HuH-7 (cell line): Measurements from ENCODE around the gene PHLPP1.

Source experiments
- DNase-seq: peaks from one replicate; pipeline ENCODE4 v3.0.0; 2011; ENCODE audit warnings: low spot score

Gene PHLPP1

DNA sequence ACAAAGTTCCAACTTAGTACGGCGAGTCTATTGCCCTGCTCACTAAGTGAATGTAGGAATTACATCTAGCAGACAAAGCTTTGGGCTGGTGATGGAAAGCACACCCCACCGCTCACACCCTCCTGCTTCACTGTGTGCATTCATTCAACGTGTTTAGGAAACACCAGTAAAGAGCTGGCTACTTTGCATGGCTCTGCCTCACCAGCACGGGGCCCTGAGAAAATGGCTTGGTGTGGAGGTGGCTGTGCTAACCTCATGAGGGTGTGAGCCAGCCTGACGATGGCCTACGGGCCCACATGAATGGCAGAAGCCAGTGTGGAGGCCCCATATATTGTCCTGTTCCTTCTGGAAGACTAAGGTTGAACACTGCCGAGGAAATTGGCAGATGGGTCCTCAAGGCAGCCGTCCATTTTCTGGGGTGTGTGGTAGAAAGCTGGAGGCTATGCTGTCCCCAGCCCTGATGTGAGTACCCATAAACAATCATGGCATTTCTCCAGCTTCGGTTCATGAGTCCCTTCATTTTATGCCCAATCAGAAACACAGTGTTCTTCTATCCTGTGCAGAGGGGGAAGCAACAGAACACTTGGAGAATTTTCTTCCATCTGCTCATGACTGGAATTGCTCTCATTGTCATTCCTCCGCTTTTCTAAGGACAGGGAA lies 269.4 kb downstream of the PHLPP1 start:
- no peak for DNase-seq

DNA sequence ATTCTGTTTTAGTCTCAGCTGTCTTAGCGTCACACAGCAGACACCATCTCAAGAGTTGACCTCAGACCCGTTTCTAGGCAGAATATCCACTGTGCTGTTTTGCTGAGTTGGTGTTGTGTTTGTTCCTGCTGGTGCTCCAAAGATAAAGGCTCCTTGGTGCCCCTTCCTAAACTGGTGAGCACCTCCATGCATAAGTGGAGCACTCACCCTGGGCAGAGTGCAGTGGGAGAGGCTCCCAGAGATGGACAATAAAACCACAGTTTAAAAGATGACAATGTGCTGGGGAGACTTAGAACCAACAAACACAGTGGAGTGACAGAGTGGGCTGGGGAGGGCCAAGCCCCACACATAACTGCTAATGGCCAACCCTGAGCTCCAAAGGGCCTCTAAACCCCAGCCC lies 271.1 kb downstream of the PHLPP1 start:
- no peak for DNase-seq

DNA sequence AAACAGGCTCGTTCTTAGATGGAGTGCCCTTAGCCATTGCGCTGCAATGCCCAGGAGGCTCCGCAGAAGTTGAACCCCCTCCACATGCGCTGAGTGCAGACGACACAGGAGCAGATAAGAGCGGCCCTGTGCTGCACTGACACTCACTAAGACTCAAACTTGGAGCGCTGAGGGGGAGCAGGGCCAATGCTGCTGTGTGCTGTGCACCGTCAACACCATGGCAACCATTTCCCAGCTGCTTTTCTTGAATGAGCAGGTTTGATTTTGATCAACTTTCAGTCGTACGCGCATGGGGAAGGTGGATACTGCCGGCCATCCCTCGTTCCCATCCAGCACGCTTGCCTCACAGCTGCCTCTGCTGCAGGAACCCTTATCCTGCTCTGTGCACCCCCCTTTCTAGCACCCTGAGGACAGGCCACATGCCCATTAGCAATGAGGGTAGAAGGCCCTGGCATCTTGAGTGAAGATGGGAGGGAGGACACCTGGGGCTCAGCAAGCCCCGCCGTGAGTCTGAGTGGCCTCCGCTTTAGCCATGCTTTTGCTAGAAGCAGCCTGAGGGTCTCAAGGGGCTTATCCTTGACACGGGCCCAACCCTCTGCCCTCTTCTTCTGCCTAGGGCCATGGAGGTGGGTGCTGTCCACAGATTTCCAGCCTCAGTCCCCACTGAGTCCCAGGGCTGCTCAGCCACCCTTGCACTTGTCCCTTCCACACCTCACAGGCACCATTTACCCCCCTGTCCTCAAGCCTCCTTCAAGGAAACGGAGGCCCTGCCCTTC lies 271.9 kb downstream of the PHLPP1 start:
- DNase-seq: no peak

DNA sequence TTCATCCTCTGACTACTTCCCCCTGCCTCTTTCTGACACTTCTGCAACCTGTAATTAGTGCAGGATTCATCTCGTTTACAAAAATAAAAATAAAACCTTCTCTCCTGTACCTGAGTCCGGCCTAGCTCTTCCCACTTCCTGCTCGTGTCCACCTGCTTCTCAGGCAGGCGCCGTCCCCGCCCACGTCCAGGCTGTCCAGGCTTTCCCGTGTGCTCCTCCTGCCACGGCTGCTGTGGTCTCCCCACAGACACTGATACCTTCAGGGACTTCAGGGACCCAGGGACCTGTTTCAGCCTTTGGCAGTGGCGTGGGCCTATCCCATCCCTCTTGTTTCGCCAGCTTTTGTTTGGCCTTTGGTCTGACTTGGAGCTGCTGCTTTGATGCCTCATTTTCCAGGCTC lies 272.5 kb downstream of the PHLPP1 start:
- DNase-seq: no peak

DNA sequence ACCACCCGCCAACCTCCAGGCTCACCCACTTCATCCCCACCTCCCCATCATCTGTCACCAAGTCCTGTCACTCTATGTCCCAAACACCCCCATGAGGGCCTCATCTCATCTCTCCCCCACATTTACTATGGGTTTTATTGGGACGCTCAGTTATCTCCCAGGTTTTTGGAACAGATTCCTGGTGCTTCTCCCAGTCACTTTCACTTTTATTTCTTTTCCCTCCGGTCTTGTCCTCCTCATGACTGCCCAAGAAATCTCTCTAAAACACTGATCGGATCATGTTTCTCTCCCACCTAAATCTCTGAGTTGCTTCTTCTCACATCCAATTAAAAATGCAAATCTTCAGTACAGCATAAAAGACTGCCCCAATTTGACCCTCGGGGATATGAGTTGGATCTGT lies 273.1 kb downstream of the PHLPP1 start:
- no peak for DNase-seq

DNA sequence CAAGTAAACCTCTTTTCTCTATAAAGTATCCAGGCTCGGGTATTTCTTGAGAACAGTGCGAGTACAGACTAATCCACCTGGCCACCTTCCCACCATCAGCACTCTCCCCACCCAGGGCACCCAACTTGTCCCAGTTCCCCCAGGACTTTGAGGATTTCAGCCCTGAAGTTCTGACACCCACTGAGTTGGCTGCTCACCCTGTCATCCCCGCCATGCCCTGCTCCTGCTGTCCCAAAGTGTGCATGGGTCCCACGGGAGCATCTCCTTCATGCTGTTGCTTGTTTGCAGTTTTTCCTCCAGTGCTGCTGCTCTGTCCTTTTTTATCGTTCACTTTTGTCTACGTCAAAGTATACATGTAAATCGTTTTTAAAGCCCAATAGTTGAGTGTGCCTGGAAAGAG lies 273.9 kb downstream of the PHLPP1 start:
- no peak for DNase-seq

DNA sequence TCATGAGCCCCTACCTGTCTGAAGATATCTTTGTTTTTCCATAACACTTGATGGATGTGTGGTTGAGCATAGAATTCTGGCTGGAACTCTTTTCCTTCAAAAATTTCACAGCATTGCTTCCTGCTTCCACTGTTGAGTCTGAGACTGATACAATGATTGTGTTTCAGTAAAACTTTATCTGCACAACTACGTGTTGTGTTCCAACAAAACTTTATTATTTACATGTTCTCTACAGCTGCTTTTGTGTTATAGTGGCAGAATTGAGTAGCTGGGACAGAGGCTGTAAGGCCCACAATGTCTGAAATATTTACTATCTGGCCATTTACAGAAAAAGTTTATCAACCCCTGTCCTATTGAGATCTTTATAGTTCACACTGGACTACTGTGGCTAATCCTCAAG lies 275.3 kb downstream of the PHLPP1 start:
- DNase-seq: no peak

DNA sequence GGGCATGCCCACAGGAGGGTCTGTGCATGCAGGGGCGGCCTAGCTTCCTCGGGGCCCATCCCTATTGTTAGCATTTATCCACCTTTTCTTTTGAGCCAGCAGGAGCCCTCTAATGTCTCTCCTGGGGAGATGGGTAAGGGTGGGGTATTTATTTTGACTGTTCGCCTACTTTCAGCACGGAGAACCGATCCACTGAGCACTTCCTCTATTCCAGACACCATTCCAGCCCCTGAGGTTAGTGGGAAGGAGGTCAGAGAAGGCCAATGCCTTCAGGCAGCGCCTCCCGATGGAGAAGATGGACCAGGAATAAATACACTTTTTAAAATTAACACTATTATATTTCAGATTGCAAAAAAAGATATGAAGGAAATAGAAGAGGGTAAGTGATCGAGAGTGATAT lies 276.0 kb downstream of the PHLPP1 start:
- DNase-seq: no peak

DNA sequence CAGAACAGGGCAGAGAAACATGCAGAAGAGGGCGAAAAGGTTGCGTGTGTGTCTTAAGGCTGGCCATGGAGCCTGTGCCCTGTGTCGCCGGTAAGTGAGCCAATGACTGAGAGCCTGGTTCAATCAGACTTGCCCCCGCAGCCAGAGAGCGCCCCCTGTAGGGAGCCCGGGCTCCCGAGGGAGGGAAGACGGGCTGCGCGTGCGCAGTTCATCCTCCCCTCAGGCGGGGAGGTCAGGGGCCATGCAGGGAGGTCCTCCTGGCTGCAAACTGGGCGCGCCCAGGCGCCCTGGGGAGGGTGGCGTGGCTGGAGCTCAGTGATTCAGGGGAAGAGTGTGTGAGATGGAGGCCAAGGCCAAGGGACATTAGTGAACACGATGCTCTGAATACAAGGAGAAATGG lies 276.6 kb downstream of the PHLPP1 start:
- no peak for DNase-seq

DNA sequence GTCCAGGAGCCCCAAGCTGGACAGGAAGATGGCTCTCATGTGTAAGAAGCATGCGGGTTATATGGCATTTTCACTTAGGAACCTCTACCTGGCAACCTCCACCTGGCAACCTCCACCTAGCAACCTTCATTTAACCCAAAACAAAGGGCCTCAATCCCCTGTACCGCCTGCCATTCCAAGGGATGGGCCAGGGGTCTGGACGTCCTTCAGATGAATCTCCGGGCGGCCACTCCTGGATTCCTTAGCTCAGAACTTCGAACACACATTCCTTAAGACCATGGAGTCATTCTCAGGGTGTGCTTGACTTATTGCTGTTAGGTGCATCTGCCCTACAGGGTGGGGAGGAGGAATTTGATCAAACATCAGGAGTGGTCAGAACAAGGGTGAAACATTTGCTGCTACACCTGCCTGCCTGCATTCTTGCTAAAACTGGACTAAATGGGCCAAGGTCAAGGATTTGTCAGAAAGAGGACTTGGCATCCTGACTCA lies 277.6 kb downstream of the PHLPP1 start:
- no peak for DNase-seq

DNA sequence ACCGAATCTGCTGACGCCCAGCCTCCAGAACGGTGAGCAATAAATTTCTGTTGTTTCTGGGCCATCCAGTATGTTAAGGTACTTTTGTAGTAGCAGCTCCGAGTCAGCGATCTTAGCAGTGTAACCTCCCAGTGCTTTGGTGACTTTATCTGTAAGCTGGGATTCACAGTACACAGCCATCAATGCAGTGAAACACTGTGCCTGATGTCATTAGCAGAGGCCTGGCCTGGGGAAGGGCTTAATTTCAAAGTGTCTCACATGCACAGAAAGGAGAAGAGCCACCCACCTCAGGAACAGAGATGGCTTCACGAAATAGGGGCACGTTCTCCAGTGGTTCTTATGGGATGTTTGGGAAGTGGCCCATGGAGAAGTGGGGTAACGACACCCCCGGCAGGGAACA lies 281.2 kb downstream of the PHLPP1 start:
- DNase-seq: no peak

DNA sequence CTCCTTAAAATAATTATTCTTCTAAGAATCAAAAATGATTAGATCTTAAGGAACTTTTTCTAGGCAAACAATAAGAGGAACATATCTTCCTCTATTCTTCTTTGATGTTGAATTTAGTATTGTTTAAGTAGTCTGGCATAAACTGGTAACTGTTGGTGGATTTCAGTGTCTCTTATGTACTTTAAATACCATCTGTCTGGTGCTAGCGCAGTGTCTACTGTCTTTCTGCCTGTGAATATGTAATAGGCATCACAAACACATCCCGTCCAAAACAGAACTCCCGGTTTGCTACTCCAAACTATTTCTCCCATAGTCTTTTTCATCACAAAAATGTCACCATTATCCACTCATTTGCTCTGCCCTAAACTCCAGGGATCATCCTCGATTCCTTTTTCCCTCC lies 281.7 kb downstream of the PHLPP1 start:
- DNase-seq: no peak

DNA sequence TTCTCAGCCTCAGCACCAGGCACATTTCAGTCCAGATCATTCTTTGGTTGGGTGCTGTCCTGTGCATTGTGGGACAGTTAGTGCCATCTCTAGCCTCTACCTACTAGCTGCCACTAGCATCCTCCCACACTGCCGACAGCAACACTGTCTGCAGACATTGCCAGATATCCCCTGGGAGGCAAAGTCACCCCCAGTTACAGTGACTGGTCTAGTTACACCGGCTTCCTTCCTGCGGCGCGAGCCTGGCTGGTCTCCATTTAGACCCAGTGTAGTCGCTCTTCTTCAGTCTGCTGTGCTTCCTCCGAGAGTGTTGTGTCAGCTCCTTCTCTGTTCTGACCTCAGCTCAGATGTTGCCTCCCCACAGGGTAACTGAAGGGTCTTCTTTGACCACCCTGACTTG lies 283.1 kb downstream of the PHLPP1 start:
- DNase-seq: no peak

DNA sequence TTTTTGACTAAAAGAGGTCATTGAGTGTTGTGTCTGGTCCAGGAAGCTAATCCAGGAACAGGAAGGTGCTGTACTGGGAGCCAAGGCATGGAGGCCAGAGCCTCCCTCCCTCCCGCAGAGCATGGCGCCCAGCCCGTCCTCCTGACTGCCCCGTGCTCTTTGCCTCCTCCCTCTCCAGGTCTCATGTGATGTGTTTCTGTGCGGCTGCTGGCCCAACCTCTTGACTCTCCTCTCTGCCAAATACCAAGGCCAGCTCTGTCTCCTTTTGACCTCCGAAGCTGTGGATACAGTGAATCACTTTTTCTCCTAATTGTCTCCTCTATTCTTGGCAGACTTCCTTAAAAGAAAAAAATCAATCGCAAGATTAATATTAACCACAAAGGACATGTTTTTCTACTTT lies 284.1 kb downstream of the PHLPP1 start:
- DNase-seq: no peak

DNA sequence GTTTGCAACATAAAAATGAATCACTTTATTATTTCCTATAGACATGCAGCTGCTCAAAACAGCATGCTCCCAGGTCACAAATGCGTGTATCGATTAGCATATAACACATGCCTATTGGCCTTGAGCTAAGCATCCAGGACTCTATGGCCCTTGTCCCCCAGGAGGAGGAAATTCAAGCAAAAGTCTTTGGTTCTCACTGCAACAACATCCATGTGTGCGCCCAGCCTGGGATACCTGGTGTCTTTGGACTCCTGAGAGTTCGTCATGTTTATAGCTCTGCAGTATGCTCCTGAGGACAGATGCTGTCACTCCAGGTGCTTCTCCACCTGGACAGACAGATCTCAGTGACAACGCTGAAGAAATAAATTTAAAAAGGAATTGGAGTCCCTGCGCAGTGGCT lies 284.6 kb downstream of the PHLPP1 start:
- no peak for DNase-seq

DNA sequence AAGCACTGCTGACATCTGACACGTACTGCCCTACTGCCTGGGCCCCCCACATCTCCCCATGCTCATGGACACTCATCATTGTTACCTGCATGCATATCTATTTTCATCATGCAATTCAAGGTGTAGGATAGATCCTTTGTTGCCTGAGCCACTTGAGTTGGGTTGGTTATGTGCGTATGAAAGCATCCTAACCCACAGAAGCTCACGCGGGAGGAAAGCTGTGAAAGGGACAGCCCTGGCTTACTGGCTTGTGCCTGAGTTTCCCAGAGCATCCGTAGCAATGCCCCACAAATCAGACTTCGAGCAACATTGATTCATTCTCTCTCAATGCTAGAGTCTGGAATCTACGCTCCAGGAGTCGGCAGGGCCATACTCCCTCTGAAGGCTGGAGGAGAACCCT lies 285.5 kb downstream of the PHLPP1 start:
- DNase-seq: no peak

DNA sequence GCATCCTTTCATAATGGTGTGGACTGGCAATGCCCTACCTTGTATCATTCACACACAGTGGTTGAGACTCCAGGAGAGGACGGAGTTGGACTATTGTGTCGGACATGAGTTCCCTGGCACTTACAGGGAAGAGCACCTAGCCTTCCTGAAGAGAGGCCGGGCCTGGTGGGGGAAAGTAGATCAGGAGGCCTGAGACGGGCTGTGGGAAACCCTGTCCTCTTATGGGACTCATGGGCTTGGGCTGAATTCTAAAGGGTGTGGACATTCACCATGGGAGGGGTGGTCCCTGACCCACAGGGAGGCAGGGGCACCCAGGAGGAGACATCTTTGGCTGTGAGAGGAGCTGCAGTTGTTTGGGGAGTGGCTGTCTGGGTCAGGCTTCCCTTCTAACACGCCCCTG lies 286.5 kb downstream of the PHLPP1 start:
- DNase-seq: no peak

DNA sequence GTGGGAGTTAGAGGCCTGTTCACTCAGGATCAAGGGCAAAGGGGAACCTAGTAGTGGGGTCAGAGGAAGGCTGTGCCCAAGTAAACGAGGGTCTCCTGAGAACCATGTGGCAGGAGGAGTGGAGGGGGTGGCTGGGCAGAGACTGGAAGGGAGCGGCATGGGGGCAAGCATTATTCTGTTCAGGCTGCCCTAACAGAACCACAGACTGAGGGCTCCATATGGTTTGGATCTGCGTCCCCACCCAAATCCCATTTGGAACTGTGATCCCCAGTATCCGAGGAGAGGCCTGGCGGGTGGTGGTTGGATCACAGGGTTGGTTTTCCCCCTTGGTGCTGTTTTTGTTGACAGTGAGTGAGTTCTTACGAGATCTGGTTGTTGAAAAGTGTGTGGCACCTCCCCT lies 287.0 kb downstream of the PHLPP1 start:
- DNase-seq: no peak

DNA sequence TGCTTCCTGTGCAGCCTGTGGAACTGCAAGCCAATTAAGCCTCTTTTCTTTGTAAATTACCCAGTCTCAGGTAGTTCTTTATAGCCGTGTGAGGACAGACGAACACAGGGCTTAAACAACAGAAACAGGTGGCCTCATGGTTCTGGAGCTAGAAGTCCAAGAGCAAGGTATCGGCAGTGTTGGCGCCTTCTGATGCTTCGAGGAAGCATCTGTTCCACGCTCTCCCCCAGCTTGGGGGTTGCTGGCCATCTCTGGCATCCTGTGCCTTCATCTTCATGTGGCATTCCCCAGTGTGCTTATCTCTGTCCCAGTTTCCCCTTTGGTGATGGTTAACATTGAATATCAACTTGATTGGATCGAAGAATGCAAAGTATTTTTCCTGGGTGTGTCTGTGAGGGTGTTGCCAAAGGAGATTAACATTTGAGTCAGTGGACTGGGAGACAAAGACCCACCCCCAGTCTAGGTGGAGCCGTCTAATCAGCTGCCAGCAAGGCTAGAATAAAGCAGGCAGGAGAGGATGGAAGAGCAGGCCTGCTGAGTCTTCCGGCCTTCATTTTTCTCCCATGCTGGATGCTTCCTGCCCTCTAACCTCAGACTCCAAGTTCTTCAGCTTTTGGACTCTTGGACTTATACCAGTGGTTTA lies 287.6 kb downstream of the PHLPP1 start:
- no peak for DNase-seq

DNA sequence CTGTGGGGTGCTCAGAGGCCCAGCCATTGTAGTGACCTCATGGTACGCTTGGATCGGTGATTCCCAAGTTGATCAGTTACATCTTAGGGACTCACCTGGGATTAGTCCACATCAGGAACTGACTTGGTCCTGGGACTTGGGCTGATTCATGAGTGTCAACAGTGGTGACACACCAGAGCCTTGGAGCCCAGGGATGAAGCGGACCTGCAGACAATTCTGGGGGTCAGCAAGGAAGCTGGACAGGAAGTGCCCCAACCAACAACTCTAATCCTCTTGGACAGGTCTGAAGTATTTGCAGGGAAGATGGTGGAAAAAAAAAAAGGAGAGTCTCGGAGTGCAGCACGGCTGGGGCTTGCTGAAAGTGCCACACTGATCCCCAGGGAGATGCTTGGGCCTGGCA lies 288.6 kb downstream of the PHLPP1 start:
- DNase-seq: no peak

DNA sequence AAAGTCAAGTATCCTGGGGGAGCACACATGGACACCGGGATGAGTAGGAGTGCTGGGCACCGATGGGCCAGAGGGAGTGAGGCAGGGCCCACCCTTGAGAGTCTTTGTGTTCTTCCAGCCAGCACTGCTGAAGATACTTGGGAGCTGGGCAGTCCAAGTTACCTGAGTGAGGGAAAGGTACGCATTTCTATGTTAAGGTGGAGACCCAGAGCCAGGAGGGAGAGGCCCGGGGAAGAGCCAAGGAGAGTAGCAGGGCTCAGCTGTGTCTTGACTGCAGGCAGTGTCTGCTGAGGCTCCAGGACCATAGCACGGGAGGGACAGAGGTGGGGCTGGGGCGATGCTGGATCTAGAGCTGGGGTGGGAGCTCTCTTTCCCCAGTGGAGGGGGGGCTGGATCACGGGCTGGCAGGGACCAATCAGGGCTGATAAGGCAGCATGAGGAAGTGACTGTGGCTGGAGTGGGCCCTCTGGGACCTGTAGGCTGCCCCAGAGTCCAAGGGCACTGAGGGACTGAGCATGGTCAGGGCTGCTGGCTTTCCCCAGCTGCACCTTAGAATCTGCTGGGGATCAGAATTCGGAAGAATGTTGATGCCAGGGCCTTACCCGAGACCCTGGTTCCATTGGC lies 289.2 kb downstream of the PHLPP1 start:
- DNase-seq: no peak

DNA sequence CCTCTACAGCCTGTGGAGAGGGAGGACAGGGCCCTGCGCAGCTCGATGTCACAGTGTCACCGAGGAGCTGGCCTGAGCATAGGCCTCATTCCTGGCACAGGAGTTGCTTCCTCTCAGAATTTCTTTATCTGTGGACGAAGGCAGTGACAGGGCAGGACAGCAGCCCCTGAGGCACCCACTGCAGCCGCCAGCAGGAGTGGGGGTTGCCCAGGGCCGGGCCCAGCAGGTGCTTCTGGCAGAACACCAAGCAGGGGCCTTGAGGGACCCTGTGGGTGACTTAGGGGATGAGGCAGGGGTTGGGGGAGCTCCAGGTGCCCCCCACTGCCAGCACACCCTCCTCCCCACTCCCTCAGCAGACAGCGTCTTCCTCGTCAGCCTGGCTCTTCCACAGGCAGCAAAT lies 290.0 kb downstream of the PHLPP1 start:
- no peak for DNase-seq

DNA sequence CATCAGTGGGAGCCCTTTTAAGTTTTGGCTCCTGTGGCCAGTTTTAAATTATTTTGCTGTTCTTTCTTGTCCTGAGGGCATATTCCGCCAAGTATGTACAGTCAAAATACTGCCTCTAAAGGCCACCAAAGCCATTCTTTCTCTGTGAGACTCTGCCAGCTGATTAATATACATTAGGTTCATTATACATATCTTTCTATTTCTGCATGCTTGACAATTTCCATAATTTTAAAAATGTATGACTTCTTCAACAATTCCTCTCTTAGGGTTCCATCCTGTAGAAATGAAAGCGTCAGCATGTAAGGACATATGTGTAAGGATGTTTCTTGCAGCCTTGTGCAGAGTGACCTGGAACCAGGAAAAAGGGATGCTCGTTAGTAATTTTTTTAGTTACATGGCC lies 291.9 kb downstream of the PHLPP1 start:
- DNase-seq: no peak
